H1 (cell line): Measurements from ENCODE around the gene CHMP6. TPM values are rescaled to one million over a fixed set of nuclear protein-coding genes. Genes with fewer than 3 reads are reported as not detected.

Experiments
- CTCF ChIA-PET: fragments of 300-600 bp; sonication (Branson Sonifier 250); formaldehyde crosslinking; loops from one replicate; lab custom pipeline; 2021; ENCODE audit not compliant: partially characterized antibody; lab: Charles Lee
- POLR2A ChIA-PET: fragments of 300-600 bp; sonication (Branson Sonifier 250); formaldehyde crosslinking; loops from one replicate; lab custom pipeline; 2021; ENCODE audit warnings: inconsistent platforms; ENCODE audit not compliant: partially characterized antibody; lab: Charles Lee
- DNase-seq, 2 experiments: peaks; one replicate each; pipeline versions ENCODE4 v3.0.0 to v3.0.0-alpha.2; 2010 to 2022; ENCODE audit warnings: low spot score in 2 of 2, low read depth in 1 of 2, mixed read lengths in 1 of 2
- FAIRE-seq: peaks from 2 replicates; lab custom pipeline; 2011; peaks lifted over from hg19 to GRCh38; lab: Jason Lieb, UNC
- H2AFZ ChIP-seq: 2 replicates; pipeline ENCODE4 v1.8.1; 2012; ENCODE audit warnings: low read length, inconsistent platforms
- H2AK5ac ChIP-seq: 2 replicates; pipeline ENCODE4 v1.6.1; 2013; ENCODE audit warnings: low read depth, low read length
- H2BK120ac ChIP-seq: replicated peaks from 2 replicates; pipeline ENCODE3; 2013; ENCODE audit warnings: low read depth, low read length, inconsistent platforms
- H2BK12ac ChIP-seq: 2 replicates; pipeline ENCODE4 v1.6.1; 2013; ENCODE audit warnings: low read depth, low read length
- H2BK15ac ChIP-seq: 2 replicates; pipeline ENCODE4 v1.6.1; 2013; ENCODE audit warnings: low read length
- H2BK20ac ChIP-seq: 2 replicates; pipeline ENCODE4 v1.6.1; 2013; ENCODE audit warnings: low read length
- H2BK5ac ChIP-seq: 2 replicates; pipeline ENCODE4 v1.6.1; 2013; ENCODE audit warnings: low read depth, low read length
- H3K14ac ChIP-seq: 2 replicates; pipeline ENCODE4 v1.6.1; 2013; ENCODE audit warnings: inconsistent platforms; ENCODE audit not compliant: insufficient read length
- H3K18ac ChIP-seq: 2 replicates; pipeline ENCODE4 v1.6.1; 2013; ENCODE audit warnings: low read length; ENCODE audit errors: extremely low read depth
- H3K23ac ChIP-seq: 2 replicates; pipeline ENCODE4 v1.6.1; 2013; ENCODE audit warnings: inconsistent platforms; ENCODE audit not compliant: insufficient read length
- H3K23me2 ChIP-seq: 2 replicates; pipeline ENCODE4 v1.6.1; 2013; ENCODE audit warnings: low read depth, low read length
- H3K27ac ChIP-seq: 2 replicates; pipeline ENCODE4 v1.6.1; 2011; ENCODE audit warnings: low read depth, low read length, inconsistent platforms
- H3K27me3 ChIP-seq, 4 experiments: replicated peaks in 1 of 4; 1 replicate in 1 of 4; 2 replicates in 3 of 4; pipeline versions ENCODE4 v1.6.1 to v1.8.1; 2011 to 2013; ENCODE audit warnings: low read length in 3 of 4, mild to moderate bottlenecking in 3 of 4, inconsistent platforms in 2 of 4, mixed read lengths in 2 of 4, moderate library complexity in 1 of 4; ENCODE audit not compliant: control insufficient read depth in 3 of 4, insufficient read depth in 3 of 4; ENCODE audit errors: extremely low read depth in 1 of 4
- H3K36me3 ChIP-seq, 4 experiments: 2 replicates each; pipeline versions ENCODE4 v1.6.1 to v1.8.1; 2011 to 2013; ENCODE audit warnings: mild to moderate bottlenecking in 4 of 4, low read length in 3 of 4, moderate library complexity in 2 of 4, control low read depth in 1 of 4, inconsistent platforms in 1 of 4; ENCODE audit not compliant: insufficient read depth in 4 of 4, control insufficient read depth in 2 of 4
- H3K4ac ChIP-seq: replicated peaks from 2 replicates; pipeline ENCODE3; 2013; ENCODE audit warnings: low read length, low read depth, mixed read lengths, inconsistent platforms; ENCODE audit not compliant: insufficient read length
- H3K4me1 ChIP-seq, 4 experiments: replicated peaks in 1 of 4; 1 replicate in 1 of 4; 2 replicates in 3 of 4; pipeline versions ENCODE4 v1.6.1 to v1.8.1; 2011 to 2013; ENCODE audit warnings: low read length in 3 of 4, inconsistent platforms in 2 of 4, mixed read lengths in 1 of 4; ENCODE audit not compliant: insufficient read depth in 4 of 4, control insufficient read depth in 3 of 4
- H3K4me2 ChIP-seq, 2 experiments: 2 replicates each; pipeline versions ENCODE4 v1.6.1 to v1.8.1; 2011 to 2013; ENCODE audit warnings: low read depth in 2 of 2, low read length in 2 of 2, control low read depth in 1 of 2, inconsistent platforms in 1 of 2, mild to moderate bottlenecking in 1 of 2; ENCODE audit not compliant: insufficient read depth in 1 of 2
- H3K4me3 ChIP-seq, 4 experiments: fragments of 200-600, 300-600 bp in 1 of 4; sonication (generic), shearing (Covaris generic), sonication (Bioruptor Twin) in 1 of 4; 2 replicates each; pipeline versions ENCODE4 v1.5.1 to v1.8.1; 2011 to 2016; ENCODE audit warnings: low read length in 4 of 4, low read depth in 3 of 4, control low read depth in 2 of 4, inconsistent platforms in 2 of 4, mild to moderate bottlenecking in 2 of 4, mixed read lengths in 1 of 4, moderate library complexity in 1 of 4; ENCODE audit not compliant: insufficient read depth in 2 of 4; ENCODE audit errors: extremely low read depth in 1 of 4
- H3K56ac ChIP-seq: replicated peaks from 2 replicates; pipeline ENCODE3; 2013; ENCODE audit warnings: low read depth, mild to moderate bottlenecking, mixed read lengths, low read length, inconsistent platforms; ENCODE audit not compliant: insufficient read length
- H3K79me1 ChIP-seq: 2 replicates; pipeline ENCODE4 v1.6.1; 2013; ENCODE audit warnings: low read depth, low read length, control low read depth
- H3K79me2 ChIP-seq, 2 experiments: 2 replicates each; pipeline versions ENCODE4 v1.6.1 to v1.8.1; 2012 to 2013; ENCODE audit warnings: low read length in 2 of 2, mild to moderate bottlenecking in 2 of 2, inconsistent platforms in 1 of 2; ENCODE audit not compliant: insufficient read depth in 2 of 2, control insufficient read depth in 1 of 2
- H3K9ac ChIP-seq, 4 experiments: replicated peaks in 1 of 4; 1 replicate in 1 of 4; 2 replicates in 3 of 4; pipeline versions ENCODE4 v1.6.1 to v1.8.1; 2011 to 2013; ENCODE audit warnings: low read depth in 3 of 4, low read length in 3 of 4, control low read depth in 2 of 4, mild to moderate bottlenecking in 2 of 4, moderate library complexity in 2 of 4, inconsistent platforms in 1 of 4; ENCODE audit errors: extremely low read depth in 1 of 4
- H3K9me3 ChIP-seq, 2 experiments: 2 replicates each; pipeline versions ENCODE4 v1.6.1 to v1.8.1; 2012 to 2013; ENCODE audit warnings: mild to moderate bottlenecking in 2 of 2, moderate library complexity in 2 of 2, control low read depth in 1 of 2, inconsistent platforms in 1 of 2, low read depth in 1 of 2, low read length in 1 of 2, mixed read lengths in 1 of 2; ENCODE audit not compliant: insufficient read depth in 2 of 2
- H4K20me1 ChIP-seq, 2 experiments: replicated peaks in 1 of 2; 2 replicates each; pipeline versions ENCODE3 to v1.8.1; 2011 to 2013; ENCODE audit warnings: inconsistent platforms in 2 of 2, low read length in 2 of 2, mild to moderate bottlenecking in 1 of 2; ENCODE audit not compliant: insufficient read depth in 2 of 2, control insufficient read depth in 1 of 2
- H4K5ac ChIP-seq: 2 replicates; pipeline ENCODE4 v1.6.1; 2013; ENCODE audit warnings: low read length, low read depth, mixed read lengths, inconsistent platforms; ENCODE audit not compliant: insufficient read length
- H4K8ac ChIP-seq: 2 replicates; pipeline ENCODE4 v1.8.0; 2013; ENCODE audit warnings: mild to moderate bottlenecking, moderate library complexity, low read length, inconsistent platforms; ENCODE audit not compliant: insufficient read depth; ENCODE audit errors: extremely low read depth
- H4K91ac ChIP-seq: replicated peaks from 2 replicates; pipeline ENCODE3; 2013; ENCODE audit warnings: low read length, mixed read lengths, inconsistent platforms; ENCODE audit not compliant: insufficient read length
- BCL11A ChIP-seq, 2 experiments: IDR thresholded peaks; one replicate each; pipeline ENCODE4 v1.6.1; 2011; ENCODE audit warnings: low read depth in 2 of 2, low read length in 2 of 2, mild to moderate bottlenecking in 2 of 2
- WGBS, 2 experiments: shearing (Covaris generic) in 1 of 2; methylation state at CpG; one replicate each; pipeline versions ENCODE4 v1.1.6 to v1.1.7; 2013 to 2015; ENCODE audit warnings: low lambda C conversion rate in 2 of 2, mixed read lengths in 2 of 2, inconsistent platforms in 1 of 2, low coverage in 1 of 2, missing lambda C conversion rate in 1 of 2; ENCODE audit not compliant: insufficient replicate concordance in 2 of 2, insufficient coverage in 1 of 2, insufficient read length in 1 of 2; ENCODE audit errors: extremely low coverage in 1 of 2, missing lambda C conversion rate in 1 of 2; 5-methylcytosine and 5-hydroxymethylcytosine counted together
- polyA plus RNA-seq, 7 experiments: library from polyadenylated mRNA; depleted of rRNA in 3 of 7; stranded (reverse) in 5 of 7; unstranded in 2 of 7; fragments of >200 nt in 5 of 7; fragments of 200-250 nt in 2 of 7; gene quantifications; 1 replicate in 5 of 7; 2 replicates in 1 of 7; 4 replicates in 1 of 7; pipeline versions ENCODE4 v1.2.1 to v1.2.3, GENCODE V29; 2011 to 2013; ENCODE audit warnings: missing spikeins in 2 of 7, mixed read lengths in 2 of 7
- total RNA-seq: library from RNA; stranded (reverse); fragmentation: NEBNext Ultra II Directional; extraction: Animal tissue kit (Norgen Biotek cat#: 25700); gene quantifications from 2 replicates; pipeline ENCODE4 v1.2.1, GENCODE V29; 2021

CHMP6 gene
- total and polyA plus RNA-seq, 2 of the 8 experiments (the other 6 are each of a cell fraction or from before 2014, with no cell fraction given): 15.7 to 24.3 TPM

GRCh38 chr17:81002013-81002384 lies 10.4 kb downstream of the CHMP6 start:
- no peak overlapping the region for H2BK15ac ChIP-seq
- H4K5ac ChIP-seq: no peak overlapping the region
- H3K56ac ChIP-seq: no peak overlapping the region
- no peak overlapping the region for H3K9ac ChIP-seq
- H3K4ac ChIP-seq: no peak overlapping the region
- H3K79me2 ChIP-seq: no peaks in the 10 kb centered on the region
- H2BK20ac ChIP-seq: no peak overlapping the region
- H2BK5ac ChIP-seq: no peak overlapping the region
- H3K27me3 ChIP-seq: peaks cover 7 to 22% (median 20%) of the 10 kb centered on the region in 4 experiments; a peak in 6 of 7 replicates
- H3K36me3 ChIP-seq: peaks cover 0 to 8% (median 1%) of the 10 kb centered on the region in 4 experiments; a peak in 3 of 8 replicates
- H3K4me3 ChIP-seq: no peak overlapping the region
- H3K79me1 ChIP-seq: no peaks in the 10 kb centered on the region
- no peak overlapping the region for H4K8ac ChIP-seq
- no peaks in the 10 kb centered on the region for H3K9me3 ChIP-seq
- H2BK120ac ChIP-seq: no peak overlapping the region
- no peak overlapping the region for H3K4me2 ChIP-seq
- no peak overlapping the region for H2BK12ac ChIP-seq
- FAIRE-seq (no peak), DNase-seq (no peak)
- no peak overlapping the region for H3K23ac ChIP-seq
- 78% methylated on average over 10 of the region's 10 CpGs; no CpG with 5 or more reads in 1 of the 2 experiments for WGBS, 2 experiments
- H4K91ac ChIP-seq: no peak overlapping the region
- H2AK5ac ChIP-seq: no peak overlapping the region
- no peak overlapping the region for H3K27ac ChIP-seq
- no peak overlapping the region for H2AFZ ChIP-seq
- ChIA-PET CTCF (interaction anchor here (0.7 to 1.5 kb wide), 5 partner anchors 16 to 786 kb away, joined by 3 to 5 read pairs (median 3); no protein-coding TSS in a partner anchor), POLR2A (interaction anchor here (1.3 to 2.1 kb wide), 5 partner anchors 9 to 35 kb away, joined by 3 to 10 read pairs (median 5); partner anchors contain the start of gene CHMP6)
- H3K23me2 ChIP-seq: peaks cover 5% of the 10 kb centered on the region; the same call in 1 of the 2 replicates
- H4K20me1 ChIP-seq: peaks cover 3 to 15% of the 10 kb centered on the region in 2 experiments
- H3K4me1 ChIP-seq: peaks cover 0 to 7% (median 1%) of the 10 kb centered on the region in 4 experiments; a peak in 3 of 7 replicates
- H3K18ac ChIP-seq: no peak overlapping the region
- no peak overlapping the region for H3K14ac ChIP-seq
- no peak for TF ChIP-seq BCL11A (IDR thresholded peaks at IDR 0.05; ENCODE audit: low read depth in 2 of 2, low read length in 2 of 2)
